PC-9 (cell line): ENCODE data around the gene TBC1D22B.

Experiments used
- CTCF ChIP-seq: fragments of 200-600 bp; sonication (generic); conservative IDR thresholded peaks from 2 replicates; pipeline ENCODE4 v1.6.1; 2017; ENCODE audit warnings: mixed run types, antibody characterized with exemption, mild to moderate bottlenecking, moderate library complexity
- EZH2 ChIP-seq: fragments of 200-600 bp; sonication (generic); IDR thresholded peaks from 2 replicates; pipeline ENCODE4 v1.8.0; 2017; ENCODE audit warnings: antibody characterized with exemption, low read depth

DNA sequence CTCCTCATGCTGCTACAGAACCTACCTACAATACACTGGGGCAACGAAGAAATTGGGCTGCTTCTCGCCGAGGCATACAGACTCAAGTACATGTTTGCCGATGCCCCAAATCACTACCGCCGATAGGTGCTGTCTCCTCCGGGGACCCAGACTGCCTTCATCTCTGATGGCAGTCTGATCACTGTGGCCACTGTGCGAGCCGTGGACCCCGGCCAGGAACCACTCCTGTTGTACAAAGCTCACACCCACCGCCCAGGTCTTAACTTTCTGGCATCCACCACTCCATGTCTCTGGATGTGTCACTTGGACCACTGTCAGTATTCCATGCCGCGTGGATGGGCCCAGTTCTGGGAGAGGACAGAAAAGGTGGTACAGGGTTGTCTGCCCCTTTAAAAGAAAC lies 73.5 kb downstream of the TBC1D22B start:
- TF ChIP-seq CTCF (no peak), EZH2 (no peak)
